Stomach (tissue), 9 donors: ENCODE data around the gene BCAS3. TPM values are rescaled to one million over a fixed set of nuclear protein-coding genes. Genes with fewer than 3 reads are reported as not detected.

Source experiments
- DNase-seq, 2 donors: peaks; one replicate each; pipeline versions ENCODE4 v3.0.0 to v3.0.0-alpha.2; 2013 to 2019
- H3K27ac ChIP-seq, 5 donors: fragments of 200-600 bp in 4 of 5; sonication (generic) in 4 of 5; one replicate each; pipeline ENCODE4 v1.5.1; 2013 to 2019; ENCODE audit warnings: mild to moderate bottlenecking in 1 of 5, moderate library complexity in 1 of 5
- H3K27me3 ChIP-seq, 3 donors: fragments of 200-600 bp; sonication (generic); one replicate each; pipeline ENCODE4 v1.5.1; 2017 to 2019; ENCODE audit warnings: mixed run types in 1 of 3
- H3K36me3 ChIP-seq, 4 donors: fragments of 200-600 bp; sonication (generic); 1 replicate in 3 of 4; 2 replicates in 1 of 4; pipeline ENCODE4 v1.5.1; 2016 to 2019
- H3K4me1 ChIP-seq, 4 donors: fragments of 200-600 bp; sonication (generic); one replicate each; pipeline ENCODE4 v1.5.1; 2016 to 2019
- H3K4me3 ChIP-seq, 4 donors: fragments of 200-600 bp; sonication (generic) in 3 of 4; one replicate each; pipeline ENCODE4 v1.5.1; 2016 to 2019; ENCODE audit warnings: mild to moderate bottlenecking in 1 of 4
- H3K9me3 ChIP-seq, 4 donors: fragments of 200-600 bp; sonication (generic); one replicate each; pipeline ENCODE4 v1.5.1; 2016 to 2019
- CTCF ChIP-seq, 7 experiments: fragments of 450-650 bp in 4 of 7; fragments of 200-600 bp in 3 of 7; sonication (generic) in 3 of 7; IDR thresholded peaks; one replicate each; pipeline ENCODE4 v1.5.1; 2016 to 2019; ENCODE audit warnings: antibody characterized with exemption in 7 of 7, control low read depth in 2 of 7, mild to moderate bottlenecking in 1 of 7
- EP300 ChIP-seq: sonication (generic); formaldehyde crosslinking; IDR thresholded peaks from one replicate; pipeline ENCODE4 v1.6.1; 2017; ENCODE audit warnings: antibody characterized with exemption
- POLR2A ChIP-seq, 4 donors: fragments of 450-650 bp; IDR thresholded peaks; one replicate each; pipeline ENCODE4 v1.6.1; 2016; ENCODE audit warnings: antibody characterized with exemption in 4 of 4, control low read depth in 2 of 4, mild to moderate bottlenecking in 1 of 4, moderate library complexity in 1 of 4
- POLR2AphosphoS5 ChIP-seq, 3 donors: sonication (generic); formaldehyde crosslinking; IDR thresholded peaks; one replicate each; pipeline ENCODE4 v1.6.1; 2016; ENCODE audit warnings: antibody characterized with exemption in 3 of 3
- whole genome bisulfite sequencing, 5 donors: extraction: QIAGEN DNeasy Blood & Tissue Kit in 3 of 5; methylation state at CpG; one replicate each; pipeline versions ENCODE4 v1.1.5 to v1.1.7; 2013 to 2018; 5-methylcytosine and 5-hydroxymethylcytosine counted together
- intact Hi-C: fragments of 100-400 bp; cut with DNase I; formaldehyde crosslinking; loops from one replicate; pipeline ENCODE4 v1.15.1; 2023; ENCODE audit warnings: low total_unique reads
- polyA plus RNA-seq, 3 donors: library from polyadenylated mRNA; stranded (reverse); fragments of 200-250 nt; gene quantifications; one replicate each; pipeline ENCODE4 v1.2.3, GENCODE V29; 2013
- total RNA-seq, 5 donors: library from RNA; depleted of rRNA; stranded (reverse); fragments of >200 nt; gene quantifications; one replicate each; pipeline versions ENCODE4 v1.1.0 to v1.2.3, GENCODE V29; 2014 to 2016
- donor health status: healthy with polysubstance abuse.
- donor health status: Bipolar disorder and iron deficiency.
- donor health status: healthy.

BCAS3 gene
- total and polyA plus RNA-seq, 8 donors = 4.9 to 150 (median 25.3) TPM

- Histone ChIP-seq H3K36me3 (no peaks in the 10 kb centered on the region), H3K27ac (peak overlapping the region; percentile 30 to 72 (median 65)), H3K4me3 (no peak overlapping the region), H3K9me3 (no peaks in the 10 kb centered on the region), H3K27me3 (no peaks in the 10 kb centered on the region), H3K4me1 (peaks cover 0 to 27% (median 4%) of the 10 kb centered on the region in 4 donors)
- DNase-seq = no peak
- TF ChIP-seq POLR2AphosphoS5 (IDR thresholded peaks at IDR 0.05) = no peak
- TF ChIP-seq POLR2A (IDR thresholded peaks at IDR 0.05) = no peak
- TF ChIP-seq EP300 = no peak
- TF ChIP-seq CTCF (IDR thresholded peaks at IDR 0.05) = no peak
- intact Hi-C loops = no loop called here
- WGBS, 5 donors = 64 to 82% (median 78%) methylated on average over 6 of the region's 6 CpGs
Observed at GRCh38 chr17:61261001-61261637, 583.5 kb downstream of the BCAS3 start.

GRCh38 chr17:61265397-61265796 is 587.7 kb downstream of the BCAS3 start:
- no peak overlapping the region for H3K27ac ChIP-seq
- WGBS, 5 donors = 30 to 51% (median 46%) methylated on average over 2 of the region's 2 CpGs
- no peaks in the 10 kb centered on the region for H3K9me3 ChIP-seq
- no peak for TF ChIP-seq POLR2AphosphoS5 (IDR thresholded peaks at IDR 0.05)
- no peak for TF ChIP-seq CTCF (IDR thresholded peaks at IDR 0.05)
- TF ChIP-seq EP300 = no peak
- TF ChIP-seq POLR2A (IDR thresholded peaks at IDR 0.05) = no peak
- H3K4me1 ChIP-seq = peaks cover 0 to 26% (median 4%) of the 10 kb centered on the region in 4 donors
- H3K36me3 ChIP-seq = no peaks in the 10 kb centered on the region
- no peaks in the 10 kb centered on the region for H3K27me3 ChIP-seq
- H3K4me3 ChIP-seq = no peak overlapping the region
- DNase-seq = no peak
- intact Hi-C loops = no loop called here

GRCh38 chr17:61267847-61268246 is 590.2 kb downstream of the BCAS3 start:
- no peak overlapping the region for H3K4me3 ChIP-seq
- TF ChIP-seq POLR2AphosphoS5 (IDR thresholded peaks at IDR 0.05) = no peak
- DNase-seq = no peak
- H3K36me3 ChIP-seq = no peaks in the 10 kb centered on the region
- H3K27me3 ChIP-seq = no peaks in the 10 kb centered on the region
- H3K27ac ChIP-seq = no peak overlapping the region
- H3K4me1 ChIP-seq = peaks cover 0 to 12% (median 2%) of the 10 kb centered on the region in 4 donors
- intact Hi-C loops = no loop called here
- WGBS, 5 donors = 89 to 97% (median 94%) methylated on average over 5 of the region's 5 CpGs
- no peaks in the 10 kb centered on the region for H3K9me3 ChIP-seq

- no peak for DNase-seq
- H3K4me1 ChIP-seq = peaks cover 0 to 9% (median 3%) of the 10 kb centered on the region in 4 donors
- H3K4me3 ChIP-seq = no peak overlapping the region
- H3K27ac ChIP-seq = no peak overlapping the region
- WGBS, 5 donors = 93 to 98% (median 96%) methylated on average over 5 of the region's 5 CpGs
- TF ChIP-seq CTCF (IDR thresholded peaks at IDR 0.05) = no peak
- TF ChIP-seq POLR2AphosphoS5 (IDR thresholded peaks at IDR 0.05) = no peak
- TF ChIP-seq POLR2A (IDR thresholded peaks at IDR 0.05) = no peak
- no peak for TF ChIP-seq EP300
- H3K9me3 ChIP-seq = no peaks in the 10 kb centered on the region
- intact Hi-C loops = no loop called here
- no peaks in the 10 kb centered on the region for H3K36me3 ChIP-seq
- H3K27me3 ChIP-seq = no peaks in the 10 kb centered on the region
Observed at GRCh38 chr17:61275395-61275794, 597.7 kb downstream of the BCAS3 start.

- Histone ChIP-seq H3K27me3 (no peaks in the 10 kb centered on the region), H3K4me1 (peaks cover 0 to 9% (median 3%) of the 10 kb centered on the region in 4 donors), H3K36me3 (no peaks in the 10 kb centered on the region), H3K27ac (no peak overlapping the region), H3K9me3 (no peaks in the 10 kb centered on the region), H3K4me3 (no peak overlapping the region)
- TF ChIP-seq CTCF (IDR thresholded peaks at IDR 0.05) (no peak), POLR2A (IDR thresholded peaks at IDR 0.05) (no peak), POLR2AphosphoS5 (IDR thresholded peaks at IDR 0.05) (no peak), EP300 (no peak)
- WGBS, 5 donors = 93 to 100% (median 100%) methylated on average over 2 of the region's 2 CpGs
- intact Hi-C loops = no loop called here
- DNase-seq = no peak
Observed at GRCh38 chr17:61276806-61277205, 599.2 kb downstream of the BCAS3 start.
